HepG2 (cell line): ENCODE data around the gene MCU. TPM values are rescaled to one million over a fixed set of nuclear protein-coding genes. Genes with fewer than 3 reads are reported as not detected.
"Not testable (repeated sequence)": the region's sequence is repeated elsewhere in the genome, so short reads cannot be mapped to it uniquely, and the experiment has no call there.

Experiments
- ATAC-seq: fragments of 200-7000 bp; cut with Tn5 transposase; 3 replicates; pipeline ENCODE4 v1.9.1; 2020; ENCODE audit warnings: mild to moderate bottlenecking, moderate library complexity
- BruUV-seq: library from RNA; stranded (reverse); fragments of 400-500 nt; replicated peaks from 2 replicates; lab custom pipeline; 2021; lab: Mats Ljungman, UMichigan
- CTCF ChIA-PET: fragments of 300-600 bp; formaldehyde crosslinking; extraction: SDS; loops from one replicate; lab custom pipeline; 2021; ENCODE audit warnings: low total read pairs, inconsistent platforms, low intra/inter-chr PET ratio; lab: Yijun Ruan, JAX
- POLR2A ChIA-PET: fragments of 350-600 bp; sonication (Branson Sonifier 250); formaldehyde crosslinking; loops from one replicate; lab custom pipeline; 2020; ENCODE audit warnings: antibody characterized with exemption, inconsistent platforms; lab: Yijun Ruan, JAX
- DNase-seq: peaks from one replicate; pipeline ENCODE4 v3.0.0-alpha.2; 2015; ENCODE audit warnings: low spot score
- FAIRE-seq: peaks from 3 replicates; lab custom pipeline; 2011; peaks lifted over from hg19 to GRCh38; lab: Jason Lieb, UNC
- H2AFZ ChIP-seq: one replicate; pipeline ENCODE4 v1.6.1; 2011; ENCODE audit warnings: low read length, inconsistent platforms
- H3K27ac ChIP-seq: fragments of 300-600 bp; 3 replicates; pipeline ENCODE4 v1.8.0; 2011; ENCODE audit warnings: mixed run types, mild to moderate bottlenecking, mixed read lengths, low read length, inconsistent platforms; ENCODE audit not compliant: insufficient read depth; ENCODE audit errors: extremely low read length
- H3K27me3 ChIP-seq, 2 experiments: fragments of 200-600 bp in 1 of 2; 2 replicates in 1 of 2; 3 replicates in 1 of 2; pipeline versions ENCODE4 v1.6.0 to v1.8.0; 2011; ENCODE audit warnings: low read length in 2 of 2, mild to moderate bottlenecking in 2 of 2, moderate library complexity in 2 of 2, inconsistent platforms in 1 of 2; ENCODE audit not compliant: insufficient read depth in 2 of 2, control insufficient read depth in 1 of 2
- H3K36me3 ChIP-seq, 2 experiments: fragments of 200-600 bp in 1 of 2; replicated peaks in 1 of 2; 2 replicates in 1 of 2; 3 replicates in 1 of 2; pipeline versions ENCODE4 v1.5.1 to v1.8.0; 2011; ENCODE audit warnings: low read length in 2 of 2, inconsistent platforms in 1 of 2; ENCODE audit not compliant: insufficient read depth in 2 of 2, control insufficient read depth in 1 of 2
- H3K4me1 ChIP-seq: 2 replicates; pipeline ENCODE4 v1.5.1; 2012; ENCODE audit warnings: low read length, inconsistent platforms; ENCODE audit not compliant: insufficient read depth
- H3K4me2 ChIP-seq: 2 replicates; pipeline ENCODE4 v1.6.0; 2011; ENCODE audit warnings: low read depth, low read length, inconsistent platforms
- H3K4me3 ChIP-seq, 3 experiments: fragments of 200-600 bp in 1 of 3; sonication (generic), shearing (Covaris generic) in 1 of 3; replicated peaks in 1 of 3; 2 replicates each; pipeline ENCODE4 v1.5.1; 2011 to 2016; ENCODE audit warnings: low read length in 3 of 3, inconsistent platforms in 2 of 3, low read depth in 2 of 3, mild to moderate bottlenecking in 2 of 3, control low read depth in 1 of 3, mixed read lengths in 1 of 3; ENCODE audit not compliant: insufficient read depth in 1 of 3
- H3K79me2 ChIP-seq: one replicate; pipeline ENCODE4 v1.6.1; 2011; ENCODE audit warnings: low read length, inconsistent platforms; ENCODE audit not compliant: insufficient read depth
- H3K9ac ChIP-seq: 2 replicates; pipeline ENCODE4 v1.6.0; 2011; ENCODE audit warnings: mild to moderate bottlenecking, low read depth, low read length, inconsistent platforms; ENCODE audit not compliant: insufficient read depth
- H3K9me3 ChIP-seq: 2 replicates; pipeline ENCODE4 v1.5.1; 2012; ENCODE audit warnings: mild to moderate bottlenecking, low read length
- H4K20me1 ChIP-seq: 2 replicates; pipeline ENCODE4 v1.6.0; 2011; ENCODE audit warnings: inconsistent platforms, mild to moderate bottlenecking, low read length, moderate library complexity; ENCODE audit not compliant: insufficient read depth
- ATF7 ChIP-seq, 2 experiments: fragments of 450-650 bp in 1 of 2; sonication (generic) in 1 of 2; formaldehyde crosslinking in 1 of 2; IDR thresholded peaks; 2 replicates each; pipeline versions ENCODE4 v1.4.0 to v1.6.1; 2016 to 2020; ENCODE audit warnings: antibody characterized with exemption in 1 of 2, mild to moderate bottlenecking in 1 of 2, missing genetic modification reagents in 1 of 2
- CREB1 ChIP-seq, 2 experiments: fragments of 450-650 bp in 1 of 2; IDR thresholded peaks; 2 replicates each; pipeline ENCODE4 v1.6.1; 2016 to 2017; ENCODE audit warnings: control low read depth in 1 of 2, mild to moderate bottlenecking in 1 of 2, missing compliant biosample characterization in 1 of 2, missing genetic modification characterization in 1 of 2
- DZIP1 ChIP-seq: sonication (generic); formaldehyde crosslinking; IDR thresholded peaks from 2 replicates; pipeline ENCODE4 v1.5.0; 2020; ENCODE audit warnings: mild to moderate bottlenecking, missing genetic modification reagents
- FOXO1 ChIP-seq: sonication (generic); formaldehyde crosslinking; IDR thresholded peaks from 2 replicates; pipeline ENCODE4 v1.4.0; 2020; ENCODE audit warnings: missing genetic modification reagents
- MAX ChIP-seq: IDR thresholded peaks from 2 replicates; pipeline ENCODE4 v1.6.1; 2012; ENCODE audit warnings: inconsistent platforms
- MED13 ChIP-seq: sonication (generic); formaldehyde crosslinking; IDR thresholded peaks from 2 replicates; pipeline ENCODE4 v1.5.0; 2020; ENCODE audit warnings: missing genetic modification reagents
- NONO ChIP-seq, 2 experiments: fragments of 450-650 bp in 1 of 2; sonication (generic) in 1 of 2; formaldehyde crosslinking in 1 of 2; IDR thresholded peaks in 1 of 2; conservative IDR thresholded peaks in 1 of 2; 2 replicates each; pipeline versions ENCODE4 v1.6.1 to v1.8.0; 2017 to 2022; ENCODE audit warnings: mild to moderate bottlenecking in 1 of 2, missing genetic modification reagents in 1 of 2, moderate library complexity in 1 of 2
- NR2C2 ChIP-seq: sonication (generic); formaldehyde crosslinking; IDR thresholded peaks from 2 replicates; pipeline ENCODE4 v1.4.0; 2020; ENCODE audit warnings: missing genetic modification reagents, mild to moderate bottlenecking, moderate library complexity, borderline replicate concordance
- PBX2 ChIP-seq: IDR thresholded peaks from 2 replicates; pipeline ENCODE4 v1.6.1; 2016; ENCODE audit warnings: control low read depth
- THAP11 ChIP-seq: IDR thresholded peaks from 2 replicates; pipeline ENCODE4 v1.6.1; 2016; ENCODE audit warnings: missing biosample characterization, missing genetic modification reagents
- ZFP36L1 ChIP-seq: sonication (generic); formaldehyde crosslinking; IDR thresholded peaks from 2 replicates; pipeline ENCODE4 v1.8.0; 2022; ENCODE audit warnings: mild to moderate bottlenecking, missing genetic modification reagents, moderate library complexity
- ZNF7 ChIP-seq: IDR thresholded peaks from 2 replicates; pipeline ENCODE4 v1.6.1; 2016; ENCODE audit warnings: missing biosample characterization, missing genetic modification reagents
- WGBS: methylation state at CpG from one replicate; pipeline ENCODE4 v1.1.6; 2017; ENCODE audit warnings: low lambda C conversion rate; 5-methylcytosine and 5-hydroxymethylcytosine counted together
- in situ Hi-C: cut with HindIII; loops from 2 replicates; pipeline ENCODE4 v1.10.0; 2017; ENCODE audit warnings: low pct_unique_long_range_greater_than_20kb; ENCODE audit not compliant: extremely low pct_ligation_motif_present
- intact Hi-C: fragments of 100-400 bp; cut with micrococcal nuclease; formaldehyde crosslinking; loops from one replicate; pipeline ENCODE4 v1.10.0; 2022; ENCODE audit not compliant: unreplicated experiment
- polyA plus RNA-seq, 8 experiments: library from polyadenylated mRNA; depleted of rRNA in 3 of 8; stranded (reverse) in 7 of 8; unstranded in 1 of 8; fragments of >200 nt; fragmentation: Illumina TruSeq in 4 of 8; extraction: Trizol in 4 of 8; gene quantifications; 2 replicates each; pipeline versions ENCODE4 v1.2.1 to v1.2.3, GENCODE V29; 2011 to 2016; ENCODE audit warnings: low read depth in 4 of 8, missing spikeins in 1 of 8, mixed read lengths in 1 of 8; ENCODE audit not compliant: insufficient read depth in 1 of 8
- total RNA-seq, 5 experiments: library from RNA; depleted of rRNA; stranded (reverse); fragments of >200 nt; fragmentation: Illumina TruSeq; extraction: Trizol; gene quantifications; 2 replicates each; pipeline ENCODE4 v1.2.3, GENCODE V29; 2016; ENCODE audit warnings: low read depth in 1 of 5

MCU gene
- total and polyA plus RNA-seq, 2 of the 13 experiments (the other 11 are each of a cell fraction or from before 2014, with no cell fraction given) = 25.9 to 64.5 TPM

- FAIRE-seq (no peak), DNase-seq (peak; percentile 13), ATAC-seq (peak; percentile 85)
- Histone ChIP-seq H3K9ac (no peak overlapping the region), H3K4me2 (peak overlapping the region; percentile 62), H3K79me2 (no peaks in the 10 kb centered on the region), H4K20me1 (no peaks in the 10 kb centered on the region), H3K27me3 (no peaks in the 10 kb centered on the region), H3K9me3 (no peaks in the 10 kb centered on the region), H3K27ac (no peak overlapping the region), H3K36me3 (no peaks in the 10 kb centered on the region), H2AFZ (peak overlapping the region; percentile 48), H3K4me3 (peak overlapping the region in 1 of 3 experiments; percentile 36; a peak in 2 of 6 replicates), H3K4me1 (peaks cover 15% of the 10 kb centered on the region)
- 21% methylated on average over 6 of the region's 7 CpGs for WGBS
- TF ChIP-seq NONO (IDR thresholded peaks at IDR 0.05) = no peak
- TF ChIP-seq NONO (CRISPR knock-in tag; conservative IDR thresholded peaks at IDR 0.05) = no peak
- no peak for TF ChIP-seq PBX2 (CRISPR knock-in tag)
- TF ChIP-seq FOXO1 = no peak
- no peak for TF ChIP-seq THAP11 (CRISPR knock-in tag)
- TF ChIP-seq ATF7 (IDR thresholded peaks at IDR 0.05) = peak; percentile 89
- TF ChIP-seq ATF7 (CRISPR knock-in tag; IDR thresholded peaks at IDR 0.05) = no peak
- TF ChIP-seq MAX = peak; percentile 17; the same call in 1 of the 2 replicates
- TF ChIP-seq NR2C2 = no peak
- no peak for TF ChIP-seq ZFP36L1 (CRISPR knock-in tag)
- peak; percentile 69 for TF ChIP-seq CREB1 (IDR thresholded peaks at IDR 0.05)
- TF ChIP-seq CREB1 (CRISPR knock-in tag; IDR thresholded peaks at IDR 0.05) = no peak
- no peak for TF ChIP-seq MED13 (CRISPR knock-in tag)
- TF ChIP-seq ZNF7 (CRISPR knock-in tag) = no peak
- no peak for TF ChIP-seq DZIP1 (CRISPR knock-in tag)
- POLR2A ChIA-PET = interaction anchor here (0.6 to 1.9 kb wide), 2 partner anchors 8 to 42 kb away, joined by 3 to 5 read pairs; partner anchors contain the start of gene PLA2G12B
- CTCF ChIA-PET = no interaction called here
- in situ Hi-C loops (no loop called here), intact Hi-C loops (no loop called here)
- no TSS peak for BruUV-seq
Observed at GRCh38 chr10:72913287-72913686, 221.3 kb downstream of the MCU start.

GRCh38 chr10:72917201-72917600 lies 225.3 kb downstream of the MCU start:
- H2AFZ ChIP-seq, FAIRE-seq, ATAC-seq, H3K27ac ChIP-seq, H3K27me3 ChIP-seq, in situ Hi-C loops, H3K9ac ChIP-seq, DNase-seq, H3K36me3 ChIP-seq, H3K9me3 ChIP-seq, H3K4me2 ChIP-seq, POLR2A ChIA-PET, H4K20me1 ChIP-seq, BruUV-seq, H3K79me2 ChIP-seq, intact Hi-C loops, CTCF ChIA-PET, H3K4me3 ChIP-seq: not testable (repeated sequence)
- H3K4me1 ChIP-seq = peaks cover 15% of the 10 kb centered on the region
- WGBS = 4% methylated on average over 3 of the region's 3 CpGs
